AG04449 (cell line): ENCODE measurements around the gene GBP3.
"Not testable (repeated sequence)": the region's sequence is repeated elsewhere in the genome, so short reads cannot be mapped to it uniquely, and the experiment has no call there.

ENCODE experiments used
- CTCF ChIA-PET: fragments of 350-600 bp; formaldehyde crosslinking; extraction: SDS; loops from one replicate; lab custom pipeline; 2021; ENCODE audit warnings: antibody characterized with exemption; lab: Yijun Ruan, JAX
- POLR2A ChIA-PET: fragments of 400-600, 350-600 bp; formaldehyde crosslinking; extraction: SDS; loops from one replicate; lab custom pipeline; 2020; ENCODE audit warnings: antibody characterized with exemption, inconsistent platforms; lab: Yijun Ruan, JAX
- DNase-seq: peaks from one replicate; pipeline ENCODE4 v3.0.0-alpha.2; 2010; ENCODE audit warnings: low read depth, low spot score
- H3K4me3 ChIP-seq: 2 replicates; pipeline ENCODE4 v1.5.1; 2011; ENCODE audit warnings: low read depth, mild to moderate bottlenecking, control low read depth, low read length
- TF ChIP-seq, protein P1 (sequence below): IDR thresholded peaks from one replicate; pipeline ENCODE4 v1.5.1; 2011; ENCODE audit warnings: mild to moderate bottlenecking, moderate library complexity, low read length, control low read depth, inconsistent platforms; ENCODE audit not compliant: insufficient read depth; ENCODE audit errors: missing control alignments

GBP3 gene

GRCh38 chr1:88980870-88981269 lies 41.8 kb downstream of the GBP3 start:
- DNase-seq: no peak
- CTCF ChIA-PET: interaction anchor here (1.1 to 4.8 kb wide), 3 partner anchors 8 to 54 kb away, joined by 3 to 96 read pairs (median 4); no protein-coding TSS in a partner anchor
- TF ChIP-seq, protein P1, sequence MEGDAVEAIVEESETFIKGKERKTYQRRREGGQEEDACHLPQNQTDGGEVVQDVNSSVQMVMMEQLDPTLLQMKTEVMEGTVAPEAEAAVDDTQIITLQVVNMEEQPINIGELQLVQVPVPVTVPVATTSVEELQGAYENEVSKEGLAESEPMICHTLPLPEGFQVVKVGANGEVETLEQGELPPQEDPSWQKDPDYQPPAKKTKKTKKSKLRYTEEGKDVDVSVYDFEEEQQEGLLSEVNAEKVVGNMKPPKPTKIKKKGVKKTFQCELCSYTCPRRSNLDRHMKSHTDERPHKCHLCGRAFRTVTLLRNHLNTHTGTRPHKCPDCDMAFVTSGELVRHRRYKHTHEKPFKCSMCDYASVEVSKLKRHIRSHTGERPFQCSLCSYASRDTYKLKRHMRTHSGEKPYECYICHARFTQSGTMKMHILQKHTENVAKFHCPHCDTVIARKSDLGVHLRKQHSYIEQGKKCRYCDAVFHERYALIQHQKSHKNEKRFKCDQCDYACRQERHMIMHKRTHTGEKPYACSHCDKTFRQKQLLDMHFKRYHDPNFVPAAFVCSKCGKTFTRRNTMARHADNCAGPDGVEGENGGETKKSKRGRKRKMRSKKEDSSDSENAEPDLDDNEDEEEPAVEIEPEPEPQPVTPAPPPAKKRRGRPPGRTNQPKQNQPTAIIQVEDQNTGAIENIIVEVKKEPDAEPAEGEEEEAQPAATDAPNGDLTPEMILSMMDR: no peak
- POLR2A ChIA-PET: no interaction called here
- no peak overlapping the region for H3K4me3 ChIP-seq

- no peak overlapping the region for H3K4me3 ChIP-seq
- DNase-seq: no peak
- TF ChIP-seq, protein P1: no peak
- CTCF ChIA-PET: no interaction called here
- POLR2A ChIA-PET: no interaction called here
Measured at GRCh38 chr1:88979749-88980116, 42.9 kb downstream of the GBP3 start.

- ChIA-PET POLR2A (no interaction called here), CTCF (no interaction called here)
- TF ChIP-seq, protein P1: no peak
- H3K4me3 ChIP-seq: no peak overlapping the region
- DNase-seq: no peak
Measured at GRCh38 chr1:88979054-88979748, 43.5 kb downstream of the GBP3 start.

- POLR2A ChIA-PET: no interaction called here
- DNase-seq: no peak
- CTCF ChIA-PET: no interaction called here
- TF ChIP-seq, protein P1: no peak
- H3K4me3 ChIP-seq: no peak overlapping the region
Measured at GRCh38 chr1:88976235-88976634, 46.4 kb downstream of the GBP3 start.

DNA sequence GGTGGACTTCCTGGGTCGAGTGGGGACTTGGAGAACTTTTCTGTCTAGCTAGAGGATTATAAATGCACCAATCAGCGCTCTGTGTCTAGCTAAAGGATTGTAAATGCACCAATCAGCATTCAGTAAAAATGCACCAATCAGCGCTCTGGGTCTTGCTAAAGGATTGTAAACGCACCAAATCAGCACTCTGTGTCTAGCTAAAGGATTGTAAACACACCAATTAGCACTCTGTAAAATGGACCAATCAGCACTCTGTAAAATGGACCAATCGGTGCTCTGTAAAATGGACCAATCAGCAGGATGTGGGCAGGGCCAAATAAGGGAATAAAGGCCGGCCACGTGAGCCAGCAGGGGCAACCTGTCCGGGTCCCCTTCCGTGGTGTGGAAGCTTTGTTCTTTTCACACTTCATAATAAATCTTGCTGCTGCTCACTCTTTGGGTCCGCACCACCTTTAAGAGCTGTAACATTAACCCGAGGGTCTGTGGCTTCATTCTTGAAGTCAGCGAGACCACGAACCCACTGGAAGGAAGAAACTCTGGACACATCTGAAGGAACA lies 48.0 kb downstream of the GBP3 start:
- H3K4me3 ChIP-seq, DNase-seq, POLR2A ChIA-PET: not testable (repeated sequence)
- CTCF ChIA-PET: interaction anchor here (0.7 to 6.9 kb wide), 8 partner anchors 9 to 482 kb away, joined by 3 to 96 read pairs (median 6); no protein-coding TSS in a partner anchor

DNA sequence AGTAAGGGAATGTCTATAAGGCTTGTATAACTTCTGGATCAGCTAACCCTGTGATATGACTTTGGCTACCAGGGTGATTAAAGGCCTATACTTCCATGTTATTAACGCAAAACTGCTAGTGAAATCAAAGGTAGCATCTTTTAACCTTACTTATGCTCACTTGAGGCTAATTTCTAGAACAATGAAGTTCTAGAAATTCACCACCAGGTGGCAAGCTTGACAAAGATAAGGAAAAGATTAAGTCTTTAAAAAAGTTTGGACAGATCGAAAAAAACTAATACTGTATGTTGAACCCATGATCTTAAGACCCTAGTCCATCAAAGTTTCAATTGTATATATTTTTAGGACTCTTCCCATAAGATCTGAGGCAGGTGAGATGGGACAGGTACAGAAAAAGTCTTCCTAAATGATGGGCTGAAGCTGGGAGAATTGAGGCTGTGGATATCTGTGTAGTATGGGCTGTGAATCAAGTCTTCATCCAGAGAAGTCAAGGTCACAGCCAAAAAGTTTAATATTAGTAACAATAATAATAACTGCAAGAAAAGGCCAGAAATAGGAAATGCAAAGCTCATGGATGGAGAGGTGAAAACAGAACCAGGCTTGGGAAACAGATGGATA lies 49.0 kb downstream of the GBP3 start:
- CTCF ChIA-PET: interaction anchor here (0.8 to 6.9 kb wide), 28 partner anchors 9 to 495 kb away, joined by 3 to 96 read pairs (median 4); no protein-coding TSS in a partner anchor
- TF ChIP-seq, protein P1: no peak
- no peak overlapping the region for H3K4me3 ChIP-seq
- POLR2A ChIA-PET: no interaction called here
- no peak for DNase-seq
